ENCODE measurements around the gene MIOS. TPM values are rescaled to one million over a fixed set of nuclear protein-coding genes. Genes with fewer than 3 reads are reported as not detected.

The MIOS gene
- polyA plus RNA-seq, 1 donor (not counting 4 experiments of a cell fraction or from before 2014, with no cell fraction given) = 29.2 TPM

GRCh38 chr7:7536396-7537019, 30.2 kb upstream of the MIOS start:
- FAIRE-seq (no peak), DNase-seq (ENCODE audit: low read depth, low spot score) (no peak)
- no peak overlapping the region for H3K4me2 ChIP-seq (ENCODE audit: control insufficient read depth, extremely low read depth, insufficient read depth, low read depth, low read length)
- no peaks in the 10 kb centered on the region for H3K79me2 ChIP-seq (ENCODE audit: control insufficient read depth, insufficient read depth, low read length)
- no peak overlapping the region for H2AFZ ChIP-seq (ENCODE audit: control insufficient read depth, low read length)
- H3K4me3 ChIP-seq (ENCODE audit: control insufficient read depth in 2 of 3, extremely low read depth in 1 of 3, insufficient read depth in 2 of 3, low read depth in 1 of 3, low read length in 3 of 3) = no peak overlapping the region
- H3K9ac ChIP-seq (ENCODE audit: control insufficient read depth, extremely low read depth, insufficient read depth, low read length) = no peak overlapping the region
- TF ChIP-seq EZH2 (IDR thresholded peaks at IDR 0.05; ENCODE audit: low read length) = no peak
- no peak for TF ChIP-seq CTCF (optimal IDR thresholded peaks at IDR 0.05 in 1 of 3, IDR thresholded peaks at IDR 0.05 in 1 of 3, conservative IDR thresholded peaks at IDR 0.05 in 1 of 3; ENCODE audit: extremely low read depth in 1 of 3, insufficient read depth in 2 of 3, low read length in 3 of 3)
- H3K4me1 ChIP-seq (ENCODE audit: control insufficient read depth, extremely low read depth, insufficient read depth, low read length) = no peaks in the 10 kb centered on the region
- no peaks in the 10 kb centered on the region for H3K36me3 ChIP-seq (ENCODE audit: control insufficient read depth in 2 of 2, extremely low read depth in 1 of 2, insufficient read depth in 2 of 2, low read length in 2 of 2)
- no peaks in the 10 kb centered on the region for H3K9me1 ChIP-seq (ENCODE audit: control insufficient read depth, extremely low read depth, insufficient read depth, low read length)
- H3K27ac ChIP-seq (ENCODE audit: control insufficient read depth, insufficient read depth, low read length) = no peak overlapping the region
- dilution Hi-C loops (cut with MboI; ENCODE audit: extremely low pct_ligation_motif_present, low sequenced_read_pairs) = loop anchor here (25.0 kb wide), 1 partner anchor 99 kb away; no protein-coding TSS in a partner anchor
- no peaks in the 10 kb centered on the region for H4K20me1 ChIP-seq (ENCODE audit: control insufficient read depth, extremely low read depth, insufficient read depth, low read length)
- no peaks in the 10 kb centered on the region for H3K27me3 ChIP-seq (ENCODE audit: control insufficient read depth, extremely low read depth, insufficient read depth, low read length)
- H3K9me3 ChIP-seq (ENCODE audit: control insufficient read depth, low read depth, low read length) = no peaks in the 10 kb centered on the region

GRCh38 chr7:7537711-7538110, 29.0 kb upstream of the MIOS start:
- dilution Hi-C loops (cut with MboI; ENCODE audit: extremely low pct_ligation_motif_present, low sequenced_read_pairs) = loop anchor here (25.0 kb wide), 1 partner anchor 100 kb away; no protein-coding TSS in a partner anchor

More at GRCh38 chr7:7537711-7538110, 29.0 kb upstream of the MIOS start:
- Histone ChIP-seq H4K20me1 (ENCODE audit: control insufficient read depth, extremely low read depth, insufficient read depth, low read length) (no peaks in the 10 kb centered on the region), H3K9me3 (ENCODE audit: control insufficient read depth, low read depth, low read length) (no peaks in the 10 kb centered on the region), H3K9ac (ENCODE audit: control insufficient read depth, extremely low read depth, insufficient read depth, low read length) (no peak overlapping the region), H3K4me2 (ENCODE audit: control insufficient read depth, extremely low read depth, insufficient read depth, low read depth, low read length) (no peak overlapping the region), H3K27me3 (ENCODE audit: control insufficient read depth, extremely low read depth, insufficient read depth, low read length) (no peaks in the 10 kb centered on the region), H3K79me2 (ENCODE audit: control insufficient read depth, insufficient read depth, low read length) (no peaks in the 10 kb centered on the region), H2AFZ (ENCODE audit: control insufficient read depth, low read length) (no peak overlapping the region), H3K27ac (ENCODE audit: control insufficient read depth, insufficient read depth, low read length) (no peak overlapping the region), H3K4me1 (ENCODE audit: control insufficient read depth, extremely low read depth, insufficient read depth, low read length) (no peaks in the 10 kb centered on the region), H3K9me1 (ENCODE audit: control insufficient read depth, extremely low read depth, insufficient read depth, low read length) (no peaks in the 10 kb centered on the region), H3K4me3 (ENCODE audit: control insufficient read depth in 2 of 3, extremely low read depth in 1 of 3, insufficient read depth in 2 of 3, low read depth in 1 of 3, low read length in 3 of 3) (no peak overlapping the region), H3K36me3 (ENCODE audit: control insufficient read depth in 2 of 2, extremely low read depth in 1 of 2, insufficient read depth in 2 of 2, low read length in 2 of 2) (no peaks in the 10 kb centered on the region)
- FAIRE-seq (no peak), DNase-seq (ENCODE audit: low read depth, low spot score) (no peak)
- no peak for TF ChIP-seq EZH2 (IDR thresholded peaks at IDR 0.05; ENCODE audit: low read length)
- no peak for TF ChIP-seq CTCF (optimal IDR thresholded peaks at IDR 0.05 in 1 of 3, IDR thresholded peaks at IDR 0.05 in 1 of 3, conservative IDR thresholded peaks at IDR 0.05 in 1 of 3; ENCODE audit: extremely low read depth in 1 of 3, insufficient read depth in 2 of 3, low read length in 3 of 3)

All from keratinocyte (primary cell).